Germinal center (tissue), 1 donor: ENCODE measurements around the gene RELB.
A peak's percentile ranks its signal among the peaks of the same experiment; 100 is the strongest.

ENCODE experiments used
- DNase-seq: peaks from one replicate; pipeline ENCODE4 v3.0.0; 2012; ENCODE audit warnings: mixed read lengths, low spot score

The RELB gene

GRCh38 chr19:45023048-45023447, 21.8 kb downstream of the RELB start:
- DNase-seq: no peak

DNA sequence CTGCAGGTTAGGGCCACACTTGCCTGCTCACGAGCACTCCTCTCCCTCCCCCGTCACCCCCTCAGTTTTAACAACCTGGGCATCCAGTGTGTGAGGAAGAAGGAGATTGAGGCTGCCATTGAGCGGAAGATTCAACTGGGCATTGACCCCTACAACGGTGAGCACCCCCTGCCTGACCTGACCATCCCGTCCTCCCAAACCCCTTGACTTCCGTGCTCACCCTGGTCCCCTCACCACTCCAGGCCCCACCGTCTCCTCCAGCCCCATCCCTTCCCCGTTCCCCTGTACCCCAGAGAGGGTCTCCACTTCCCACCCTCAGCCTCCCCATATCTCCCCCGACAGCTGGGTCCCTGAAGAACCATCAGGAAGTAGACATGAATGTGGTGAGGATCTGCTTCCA, 24.0 kb downstream of the RELB start:
- no peak for DNase-seq

GRCh38 chr19:45027371-45027770, 26.1 kb downstream of the RELB start:
- no peak for DNase-seq

- DNase-seq: no peak
These were observed 29.6 kb downstream of the RELB start for GRCh38 chr19:45030825-45031224.

DNA sequence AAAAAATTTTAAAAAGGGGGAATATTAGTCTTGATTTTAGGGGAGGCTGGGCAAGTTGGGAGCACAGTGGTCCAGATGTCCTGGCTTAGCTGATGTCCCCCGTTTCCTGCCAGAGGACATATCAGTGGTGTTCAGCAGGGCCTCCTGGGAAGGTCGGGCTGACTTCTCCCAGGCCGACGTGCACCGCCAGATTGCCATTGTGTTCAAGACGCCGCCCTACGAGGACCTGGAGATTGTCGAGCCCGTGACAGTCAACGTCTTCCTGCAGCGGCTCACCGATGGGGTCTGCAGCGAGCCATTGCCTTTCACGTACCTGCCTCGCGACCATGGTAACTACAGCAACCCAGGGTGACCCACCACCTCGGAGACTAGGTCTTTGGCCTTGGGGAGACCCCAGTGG, 31.2 kb downstream of the RELB start:
- DNase-seq: no peak

- DNase-seq: no peak
These were observed 34.5 kb downstream of the RELB start for GRCh38 chr19:45035755-45036154.

GRCh38 chr19:45037393-45038169, 36.3 kb downstream of the RELB start:
- no peak for DNase-seq

DNA sequence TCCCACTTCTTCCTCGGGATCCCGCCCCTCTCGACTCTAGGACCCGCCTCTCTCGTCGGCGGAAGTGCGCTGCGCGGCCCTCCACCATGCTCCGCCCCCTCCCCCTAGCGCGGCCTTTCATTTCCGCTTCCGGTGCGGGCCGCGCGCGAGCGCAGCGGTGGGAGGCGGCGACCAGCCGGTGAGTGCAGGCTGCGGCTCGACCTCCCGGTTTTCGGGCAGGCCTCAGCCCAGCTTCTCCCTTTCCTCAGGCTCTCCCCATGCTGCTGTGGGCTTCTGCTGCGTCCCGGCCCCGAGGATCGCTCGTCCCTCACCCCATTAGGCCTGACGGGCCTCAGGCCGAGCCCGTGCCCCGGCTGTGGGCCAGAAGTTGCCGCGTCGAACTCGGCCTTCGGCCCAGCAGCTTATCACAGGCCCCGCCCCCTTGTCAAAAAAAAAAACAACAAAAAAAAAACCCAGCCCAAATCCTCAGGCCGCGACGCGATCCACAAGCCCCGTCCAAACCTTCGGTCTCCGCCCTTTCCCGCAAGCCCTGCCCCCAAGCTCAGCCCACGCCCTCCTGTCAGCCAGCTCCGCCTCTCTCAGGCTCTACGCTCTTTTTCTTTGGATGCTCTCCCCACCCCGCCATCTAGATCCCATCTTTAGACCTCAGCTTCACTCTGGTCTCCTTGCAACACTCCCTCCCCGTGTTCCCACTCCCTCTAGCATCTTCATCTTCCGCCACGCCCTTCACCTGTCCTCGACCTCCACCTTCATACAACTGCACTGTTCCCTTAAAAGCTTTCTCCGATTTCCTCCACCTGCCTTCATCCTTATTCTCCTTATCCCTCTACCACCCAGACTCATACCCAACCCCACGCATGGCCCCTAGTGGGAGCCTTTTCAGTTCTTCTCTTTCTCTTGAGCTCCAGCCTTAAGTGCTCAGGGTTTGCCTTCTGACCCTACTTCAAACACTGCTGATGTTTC, 37.9 kb downstream of the RELB start, which contains the start of gene CLASRP:
TSS of gene CLASRP (plus strand) at position 115 of the 963 bp plus-strand sequence. CDS start 1,168 bp downstream, outside the sequence.
- DNase-seq: peak; percentile 88

- DNase-seq: no peak
These were observed 39.0 kb downstream of the RELB start for GRCh38 chr19:45040059-45040771.

GRCh38 chr19:45041125-45041524, 39.9 kb downstream of the RELB start:
- DNase-seq: no peak

DNA sequence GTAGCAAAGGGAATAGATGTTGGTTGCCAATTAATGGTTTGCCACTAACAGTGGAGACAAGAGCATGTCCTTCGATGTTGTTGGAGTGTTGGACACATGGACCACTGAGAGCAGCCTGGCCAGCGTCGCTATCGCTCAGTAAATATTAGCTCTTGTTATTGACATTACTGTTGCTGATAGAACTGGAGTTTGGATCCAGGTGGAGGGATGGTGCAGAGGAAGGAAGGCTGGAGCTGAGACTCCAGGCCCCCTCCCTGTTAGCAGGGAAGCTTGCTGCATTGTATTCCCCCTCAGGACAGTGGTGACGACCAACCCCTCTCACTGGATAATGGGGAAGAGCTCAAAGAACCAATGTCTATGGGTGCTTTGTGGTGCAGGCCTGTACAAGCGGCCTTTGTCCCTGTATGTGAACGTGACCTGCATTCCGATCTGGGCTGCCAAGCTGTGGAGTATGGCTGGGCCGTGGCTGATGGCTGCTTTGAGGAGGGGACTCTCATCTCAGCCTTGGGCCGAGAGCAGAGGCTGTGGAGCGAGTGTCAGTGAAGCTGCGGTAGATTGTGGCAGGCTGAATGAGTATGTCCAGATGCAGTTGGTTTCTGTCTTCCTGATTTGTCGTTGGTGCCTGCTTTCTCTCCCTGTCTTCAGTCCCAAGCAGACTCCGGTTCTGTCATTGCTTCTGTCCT, 44.5 kb downstream of the RELB start:
- no peak for DNase-seq

DNA sequence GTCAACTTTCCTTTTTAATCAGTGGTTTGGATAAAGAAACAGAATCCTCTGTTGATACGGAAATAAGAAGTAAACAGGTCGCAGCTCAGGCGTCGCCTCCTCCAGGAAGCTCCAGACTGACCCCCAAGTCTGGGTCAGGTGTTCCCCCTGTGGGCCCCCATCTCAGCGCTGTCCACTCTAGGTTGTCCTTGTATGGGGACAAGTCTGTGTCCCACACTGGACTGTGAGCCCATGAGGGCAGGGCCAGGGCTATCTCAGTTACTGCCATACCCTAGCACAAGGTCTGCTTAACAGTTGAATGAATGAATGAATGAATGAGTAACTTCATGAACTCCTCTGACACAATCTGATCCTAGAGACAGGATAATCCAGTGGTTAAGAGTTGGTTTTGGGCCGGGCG, 45.1 kb downstream of the RELB start:
- DNase-seq: no peak

DNA sequence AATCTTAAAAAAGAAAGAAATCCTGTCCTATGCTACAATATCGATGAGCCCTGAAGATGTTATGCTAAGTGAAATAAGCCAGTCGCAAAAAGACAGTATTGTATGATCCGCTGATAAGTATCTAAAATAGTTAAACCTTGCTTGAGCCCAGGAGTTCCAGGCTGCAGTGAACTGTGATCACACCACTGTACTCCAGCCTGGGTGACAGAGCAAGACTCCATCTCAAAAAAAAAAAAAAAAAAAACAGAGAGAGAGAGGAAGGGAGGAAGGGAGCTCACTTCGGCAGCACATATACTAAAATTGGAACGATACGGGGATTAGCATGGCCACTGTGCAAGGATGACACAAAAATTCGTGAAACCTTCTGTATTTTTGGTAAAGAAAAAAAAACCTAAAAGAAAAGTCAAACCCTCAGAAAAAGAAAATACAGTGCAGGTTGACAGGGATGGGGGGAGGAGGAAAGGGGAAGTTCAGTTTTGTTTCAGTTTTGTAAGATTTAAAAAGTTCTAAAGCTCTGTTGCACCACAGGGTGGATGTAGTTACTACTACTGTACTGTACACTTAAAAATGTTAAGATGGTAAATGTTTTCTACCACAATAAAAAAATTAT, 46.0 kb downstream of the RELB start:
- DNase-seq: peak; percentile 67

GRCh38 chr19:45049073-45049736, 47.9 kb downstream of the RELB start:
- DNase-seq: no peak

GRCh38 chr19:45050036-45050435, 48.8 kb downstream of the RELB start:
- DNase-seq: no peak

GRCh38 chr19:45051929-45052579, 50.8 kb downstream of the RELB start:
- no peak for DNase-seq

DNA sequence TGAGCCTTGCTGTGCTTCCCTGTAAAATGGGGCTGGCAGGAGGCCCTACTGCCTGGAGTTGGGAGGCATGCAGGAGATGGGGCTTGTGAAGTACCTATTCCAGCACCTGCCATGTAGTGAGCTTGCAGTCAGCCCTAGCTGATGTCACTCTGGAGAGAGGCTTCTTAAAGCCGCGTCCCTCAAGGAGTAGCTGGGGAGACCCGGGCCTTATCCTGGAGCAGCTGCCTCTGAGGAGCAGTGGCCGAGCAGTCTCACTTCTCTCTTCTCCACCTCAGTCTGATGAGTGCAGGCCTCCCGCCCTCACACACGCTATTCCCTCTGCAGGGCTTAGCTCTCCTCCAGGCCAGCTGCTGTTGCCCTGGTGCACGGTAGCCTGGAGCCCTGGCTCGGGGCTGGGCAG, 55.6 kb downstream of the RELB start:
- DNase-seq: no peak

DNA sequence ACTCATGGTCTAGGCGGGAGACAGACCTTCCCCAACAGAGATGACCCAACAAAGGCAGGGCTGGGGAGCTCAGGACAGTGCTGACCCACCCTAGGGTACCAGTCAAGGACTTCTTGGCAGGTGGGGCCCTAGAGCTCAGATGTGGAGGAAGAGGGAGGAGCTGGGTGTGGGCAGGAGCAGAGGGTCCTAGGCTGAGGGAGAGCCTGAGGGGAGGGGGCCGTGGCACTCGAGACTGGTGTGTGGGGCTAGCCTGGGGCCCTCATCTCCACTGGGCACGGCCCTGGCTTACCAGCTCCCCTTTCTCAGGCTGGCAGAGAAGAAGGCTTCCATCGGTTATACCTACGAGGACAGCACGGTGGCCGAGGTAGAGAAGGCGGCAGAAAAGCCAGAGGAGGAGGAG, 56.2 kb downstream of the RELB start:
- DNase-seq: no peak

GRCh38 chr19:45058622-45059159, 57.4 kb downstream of the RELB start:
- no peak for DNase-seq
